DMS79 treated with DMSO at 0.1 percent for 48 hours (cell line): ENCODE data around the gene TBXA2R.
"Not testable (repeated sequence)": the region's sequence is repeated elsewhere in the genome, so short reads cannot be mapped to it uniquely, and the experiment has no call there.

ENCODE experiments used
- DNase-seq: peaks from one replicate; lab custom pipeline; 2025; lab: John Stamatoyannopoulos, UW

TBXA2R gene

DNA sequence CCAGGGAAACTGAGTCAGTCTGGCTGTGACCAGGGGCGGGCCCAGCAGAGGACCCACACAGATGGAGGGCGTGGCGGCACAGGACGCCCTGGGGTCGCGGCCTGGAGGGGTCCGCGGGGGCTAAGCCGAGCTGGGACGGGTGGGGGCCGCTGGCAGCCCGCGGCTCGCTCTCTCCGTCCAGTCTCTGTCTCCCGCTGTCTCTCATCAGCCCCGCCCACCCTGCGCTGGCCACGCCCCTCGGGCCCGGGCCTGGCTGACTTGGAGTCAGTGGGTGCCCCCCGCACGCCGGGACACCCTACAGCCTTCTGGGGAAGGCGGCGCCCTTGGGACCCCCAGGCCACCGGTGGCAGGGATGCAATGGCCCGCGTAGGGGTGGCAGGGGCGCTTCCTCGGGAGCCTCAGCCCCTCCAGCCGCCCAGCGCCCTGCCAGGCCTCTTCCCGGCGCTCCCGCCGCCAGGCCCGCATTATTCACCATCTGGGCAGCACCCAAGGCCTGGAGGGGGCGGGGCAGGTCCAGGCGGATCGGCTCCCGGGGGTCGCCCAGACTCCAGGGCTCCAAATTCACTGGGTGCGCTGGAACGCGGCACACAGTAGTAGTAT is at the start of gene TBXA2R:
Gene TBXA2R (minus strand): TSS at position 186 of the 600 bp plus-strand sequence. CDS start 6,241 bp downstream, outside the sequence.
- peak; percentile 1 for DNase-seq

DNA sequence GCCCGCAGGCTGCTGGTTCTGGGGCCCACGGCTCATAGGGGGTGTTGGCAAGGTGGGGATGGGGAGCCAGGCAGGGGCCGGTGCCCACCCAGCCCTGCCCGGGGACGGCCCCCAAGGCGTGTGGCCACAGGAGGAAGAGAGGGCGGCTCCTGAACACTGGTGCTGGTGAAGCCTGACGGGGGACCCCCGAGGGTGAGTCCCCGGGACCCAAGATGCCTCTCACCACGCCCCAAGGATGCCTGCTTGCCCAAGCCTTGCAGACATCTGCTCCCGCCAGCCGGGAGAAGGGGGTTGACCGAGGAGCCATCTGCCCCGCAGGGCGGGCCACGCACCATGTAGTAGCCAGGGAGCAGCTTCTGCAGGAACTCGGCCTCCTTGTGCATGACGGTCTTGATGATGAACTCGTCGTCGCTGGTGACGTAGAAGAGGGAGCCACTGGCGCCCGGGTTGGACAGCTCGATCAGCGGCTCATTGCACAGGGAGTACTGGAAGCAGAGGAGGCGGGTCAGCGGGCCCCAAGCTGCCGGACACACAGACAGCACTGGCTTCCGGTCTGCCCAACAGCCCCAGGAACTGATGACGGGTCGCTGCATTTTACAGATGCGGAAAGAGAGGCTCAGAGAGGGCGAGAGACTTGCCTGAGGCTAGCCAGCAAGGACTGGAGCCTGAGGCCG is 49.5 kb upstream of the TBXA2R start:
- no peak for DNase-seq

DNA sequence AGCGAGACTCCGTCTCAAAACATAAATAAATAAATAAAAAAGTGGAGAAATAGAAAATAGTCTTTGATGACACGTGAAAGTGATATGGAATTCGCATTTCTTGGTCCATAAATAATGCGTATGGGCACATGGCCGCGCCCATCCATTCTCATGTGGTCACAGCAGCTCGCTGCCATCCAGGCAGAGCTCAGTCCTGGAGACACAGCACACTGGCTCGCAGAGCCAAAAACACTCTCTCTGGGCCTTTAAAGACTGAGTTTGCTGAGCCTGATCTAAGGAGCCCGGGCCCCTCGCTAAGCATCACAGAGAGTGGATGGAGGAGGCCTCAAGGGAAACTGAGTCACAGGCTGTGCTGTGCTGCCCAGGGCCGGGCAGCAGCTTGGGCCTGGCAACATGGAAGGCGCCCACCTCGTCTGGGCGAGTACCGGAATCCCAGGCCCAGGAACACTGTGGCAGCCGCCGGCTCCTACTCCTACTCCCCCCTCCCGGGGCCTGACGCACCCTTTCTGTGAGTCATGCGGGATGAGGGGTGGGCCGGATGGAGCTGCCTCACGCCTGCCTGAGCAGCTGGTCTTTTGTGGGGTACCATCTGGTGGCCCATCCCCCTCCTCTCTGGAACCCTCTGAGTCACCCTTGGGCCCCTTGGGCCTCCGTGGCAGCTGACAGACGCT is 48.9 kb upstream of the TBXA2R start:
- no peak for DNase-seq

DNA sequence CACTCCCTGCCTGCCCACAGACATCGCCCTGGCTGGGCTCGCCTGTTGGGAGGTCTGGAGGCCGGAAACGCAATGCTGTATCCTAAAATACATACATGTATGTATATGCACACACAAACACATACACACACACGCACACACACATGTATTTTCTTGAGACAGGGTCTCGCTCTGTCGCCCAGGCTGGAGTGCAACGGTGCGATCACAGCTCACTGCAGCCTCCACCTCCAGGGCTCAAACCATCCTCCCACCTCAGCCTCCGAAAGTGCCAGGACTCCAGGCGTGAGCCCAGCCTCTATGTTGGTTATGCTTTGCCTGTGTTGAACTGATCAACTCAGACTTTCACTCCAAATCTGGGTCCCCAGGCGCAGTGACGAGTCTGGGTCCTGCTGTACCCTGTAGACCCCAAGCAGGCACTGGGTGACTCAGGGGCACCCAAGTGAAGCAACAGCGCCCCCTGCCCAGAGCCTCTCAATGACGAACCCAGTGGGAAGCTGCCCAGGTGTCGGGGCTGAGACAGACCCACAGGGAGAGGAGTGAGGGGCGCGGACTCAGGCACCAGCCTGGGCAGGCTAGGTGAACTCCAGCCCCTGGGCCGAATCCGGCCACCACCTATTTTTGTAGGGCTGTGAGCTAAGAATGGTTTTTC is 47.3 kb upstream of the TBXA2R start:
- no peak for DNase-seq

DNA sequence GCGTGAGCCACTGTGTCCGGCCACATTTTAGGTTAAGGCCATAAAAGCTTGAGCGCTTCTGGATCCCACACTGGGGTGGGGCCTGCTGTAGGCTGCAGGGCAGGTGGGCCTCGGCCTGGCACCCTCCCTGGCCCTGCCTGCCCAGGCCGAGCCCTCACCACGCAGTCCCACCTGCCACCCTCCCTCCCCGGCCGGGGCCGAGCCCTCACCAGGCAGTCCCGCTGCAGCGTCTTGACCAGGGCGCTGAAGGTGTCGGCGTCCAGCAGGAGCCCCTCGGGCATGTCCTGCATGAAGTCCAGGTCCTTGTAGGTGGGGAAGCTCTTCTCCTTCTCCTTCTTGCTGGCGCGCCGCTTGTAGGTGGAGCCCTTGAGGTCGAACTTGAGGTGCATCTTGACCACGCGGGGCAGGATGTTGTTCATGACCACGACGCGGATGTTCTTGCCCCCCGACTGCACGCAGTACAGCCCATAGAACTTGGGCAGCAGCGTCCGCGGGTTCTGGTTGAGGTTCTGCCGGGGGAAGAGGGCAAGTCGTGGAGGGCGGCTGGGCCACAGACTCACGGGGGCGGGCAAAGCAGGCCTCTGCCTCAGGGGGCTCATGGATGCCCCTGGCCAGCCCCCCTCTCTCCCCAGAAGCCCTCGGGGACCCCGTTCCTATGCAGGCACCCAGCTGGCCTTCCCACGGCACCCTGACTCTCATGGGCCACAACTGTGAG is 46.6 kb upstream of the TBXA2R start:
- DNase-seq = no peak

DNA sequence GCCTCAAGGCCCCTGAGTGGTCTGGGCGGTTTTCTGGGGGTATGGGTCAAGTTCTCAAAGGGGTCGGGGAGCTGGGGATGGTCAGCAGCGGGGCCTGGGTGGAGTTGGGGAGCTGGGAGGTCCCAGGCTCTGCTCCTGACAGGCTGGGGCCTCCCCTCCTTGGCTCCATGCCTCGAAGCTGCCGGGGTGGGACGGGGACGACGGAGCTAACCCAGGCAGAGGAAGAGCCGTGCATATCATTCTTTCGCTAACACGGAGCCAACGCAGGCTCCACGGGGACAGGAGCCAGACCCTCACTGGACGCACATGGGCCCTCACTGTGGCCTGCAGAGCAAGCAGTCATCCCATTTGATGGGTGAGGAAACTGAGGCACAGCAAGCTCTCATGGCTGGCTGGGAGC is 45.7 kb upstream of the TBXA2R start:
- DNase-seq = no peak

DNA sequence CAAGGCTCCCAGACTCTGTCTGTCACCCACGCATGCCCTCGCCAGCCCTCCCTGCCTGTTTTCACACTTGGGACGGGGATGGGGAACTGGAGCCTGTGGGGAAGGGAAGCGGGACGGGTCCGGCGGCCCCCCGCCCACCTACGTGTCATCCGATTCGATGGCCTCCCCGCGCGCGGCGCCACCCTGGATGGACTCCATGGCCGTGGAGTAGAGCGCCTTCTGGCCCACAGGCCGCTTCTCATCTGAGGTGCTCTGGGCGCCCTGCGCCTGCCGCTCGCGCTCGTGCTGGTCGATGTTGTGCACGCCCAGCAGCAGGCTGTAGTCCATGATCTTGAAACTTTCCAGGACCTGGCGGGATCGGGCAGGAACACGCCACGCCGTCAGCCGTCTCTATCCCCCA is 45.0 kb upstream of the TBXA2R start:
- DNase-seq = no peak

DNA sequence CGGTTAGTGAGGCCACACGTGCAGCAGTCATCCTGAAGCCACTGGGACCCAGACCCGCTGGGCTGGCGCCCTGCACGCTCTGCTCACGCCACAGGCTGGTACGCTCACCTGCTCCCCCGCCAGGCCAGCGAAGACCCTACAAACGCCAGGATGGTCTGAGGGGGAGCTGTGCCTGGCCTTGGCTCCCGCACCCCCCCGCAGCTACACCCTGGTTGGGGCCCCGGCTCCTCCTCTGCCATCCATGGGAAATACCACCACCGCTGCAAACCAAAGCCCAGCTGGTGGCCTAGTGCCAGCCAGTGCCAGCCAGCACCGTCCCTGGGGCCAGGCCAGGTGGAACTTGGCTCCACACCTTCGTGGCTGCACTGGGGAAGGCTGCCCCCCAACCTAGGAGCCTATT is 43.2 kb upstream of the TBXA2R start:
- DNase-seq = no peak

DNA sequence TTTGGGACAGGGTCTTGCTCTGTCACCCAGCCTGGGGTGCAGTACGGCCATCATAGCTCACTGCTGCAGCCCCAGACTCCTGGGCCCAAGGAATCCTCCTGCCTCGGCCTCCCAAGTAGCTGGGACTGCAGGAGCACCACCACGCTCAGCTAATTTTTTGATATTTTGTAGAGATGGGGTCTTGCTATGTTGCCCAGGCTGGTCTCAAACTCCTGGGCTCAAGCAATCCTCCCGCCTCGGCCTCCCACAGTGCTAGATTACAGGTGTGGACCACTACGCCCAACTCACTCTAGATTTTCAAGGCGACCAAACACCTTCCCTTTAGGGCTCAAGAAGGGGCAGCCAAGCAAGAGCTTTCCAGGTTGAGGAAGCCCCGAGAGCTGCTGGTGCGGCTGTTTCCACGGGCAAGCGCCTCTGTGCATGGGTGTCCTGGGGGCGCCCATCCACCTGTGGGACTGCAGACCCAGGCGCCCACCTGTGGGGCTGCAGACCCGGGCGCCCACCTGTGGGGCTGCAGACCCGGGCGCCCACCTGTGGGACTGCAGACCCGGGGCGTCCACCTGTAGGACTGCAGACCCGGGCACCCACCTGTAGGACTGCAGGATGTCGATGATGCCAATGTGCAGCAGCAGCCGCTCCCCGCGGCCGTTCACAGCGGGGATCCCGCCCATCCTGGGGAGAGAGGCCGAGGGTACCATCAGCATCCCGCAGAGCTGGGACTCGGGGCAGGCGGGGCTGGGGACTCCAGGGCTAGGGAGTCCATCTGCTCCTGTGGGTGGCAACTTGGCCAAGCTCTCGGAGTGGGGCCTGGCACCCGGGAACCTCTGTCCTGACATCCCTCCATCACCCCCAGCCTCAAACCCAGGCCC is 41.6 kb upstream of the TBXA2R start:
- no peak for DNase-seq

DNA sequence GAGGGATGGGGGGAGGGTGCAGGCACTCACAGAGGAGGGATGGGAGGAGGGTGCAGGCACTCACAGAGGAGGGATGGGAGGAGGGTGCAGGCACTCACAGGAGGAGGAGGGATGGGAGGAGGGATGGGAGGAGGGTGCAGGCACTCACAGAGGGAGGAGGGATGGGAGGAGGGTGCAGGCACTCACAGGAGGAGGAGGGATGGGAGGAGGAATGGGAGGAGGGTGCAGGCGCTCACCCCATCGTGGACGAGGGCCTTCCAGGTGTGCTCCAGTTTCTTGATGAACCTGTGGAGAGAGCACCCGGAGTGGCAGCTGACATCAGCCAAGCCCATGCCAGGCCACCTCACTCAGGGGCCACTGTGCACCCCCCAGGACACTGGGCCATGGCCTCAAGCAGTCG is 40.4 kb upstream of the TBXA2R start:
- DNase-seq = not testable (repeated sequence)

DNA sequence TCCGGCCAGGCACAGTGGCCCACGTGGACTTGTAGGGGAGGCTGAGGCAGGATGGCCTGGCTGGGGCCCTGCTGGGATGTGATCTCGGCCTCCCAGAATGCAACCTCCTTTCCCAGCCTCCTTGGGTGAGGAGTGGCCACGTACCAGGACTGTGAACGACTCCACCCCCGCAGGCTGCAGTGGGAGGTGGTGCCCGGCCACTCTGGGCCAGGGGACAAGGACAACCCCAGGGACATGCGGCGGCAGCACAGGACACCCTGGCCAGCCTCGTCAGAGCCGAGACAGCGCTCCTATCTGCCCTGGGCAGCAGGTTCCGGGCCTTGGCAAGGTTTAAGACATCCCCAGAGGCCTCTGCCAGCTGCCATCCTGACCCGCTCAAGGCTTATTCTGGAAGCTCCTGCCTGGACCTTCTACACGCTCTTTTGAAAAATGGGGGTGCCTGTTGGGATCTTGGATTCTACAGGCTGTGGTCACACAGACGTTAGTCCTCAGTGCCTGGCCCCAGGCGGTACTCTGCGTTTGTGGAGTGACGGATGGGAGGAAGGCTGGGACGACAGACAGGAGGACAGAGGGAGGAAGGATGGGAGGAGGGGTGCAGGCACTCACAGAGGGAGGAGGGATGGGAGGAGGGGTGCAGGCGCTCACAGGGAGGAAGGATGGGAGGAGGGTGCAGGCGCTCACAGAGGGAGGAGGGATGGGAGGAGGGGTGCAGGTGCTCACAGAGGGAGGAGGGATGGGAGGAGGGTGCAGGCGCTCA is 39.8 kb upstream of the TBXA2R start:
- DNase-seq = no peak

DNA sequence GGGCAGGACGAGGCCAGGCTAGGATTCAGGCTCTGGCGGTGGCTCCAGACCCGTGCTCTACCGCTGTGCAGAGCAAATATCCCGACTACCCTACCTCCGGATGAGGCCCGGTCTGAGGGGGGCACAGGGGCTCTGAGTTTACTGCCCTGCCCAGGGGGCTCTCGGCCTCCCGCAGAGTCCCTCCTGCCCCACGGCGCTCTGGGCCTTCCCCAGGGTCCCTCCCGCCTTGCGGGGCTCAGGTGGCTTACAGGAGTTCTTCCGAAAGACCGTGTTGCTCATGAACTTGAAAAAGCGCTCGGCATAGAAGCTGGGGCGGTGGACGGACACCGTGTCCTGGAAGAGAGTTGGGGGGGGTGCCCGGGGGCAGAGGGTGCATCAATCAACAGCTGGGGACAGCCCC is 39.1 kb upstream of the TBXA2R start:
- no peak for DNase-seq

DNA sequence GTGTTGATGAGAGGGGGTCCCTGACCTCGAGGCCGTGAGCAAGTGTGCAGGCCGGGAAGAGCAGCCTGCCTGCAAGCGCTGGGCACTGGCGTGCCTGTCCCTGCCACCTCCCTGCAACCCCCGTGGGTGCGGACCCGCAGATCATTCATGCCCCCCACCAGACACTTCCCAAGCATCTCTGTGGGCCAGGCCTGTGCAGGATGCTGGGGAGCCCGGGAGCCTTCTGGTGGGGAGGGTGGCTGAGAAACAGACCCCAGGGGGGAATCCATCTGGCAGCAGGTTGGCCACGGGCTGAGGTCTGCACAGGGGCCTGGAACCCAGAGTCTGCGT is 38.4 kb upstream of the TBXA2R start:
- DNase-seq = no peak

DNA sequence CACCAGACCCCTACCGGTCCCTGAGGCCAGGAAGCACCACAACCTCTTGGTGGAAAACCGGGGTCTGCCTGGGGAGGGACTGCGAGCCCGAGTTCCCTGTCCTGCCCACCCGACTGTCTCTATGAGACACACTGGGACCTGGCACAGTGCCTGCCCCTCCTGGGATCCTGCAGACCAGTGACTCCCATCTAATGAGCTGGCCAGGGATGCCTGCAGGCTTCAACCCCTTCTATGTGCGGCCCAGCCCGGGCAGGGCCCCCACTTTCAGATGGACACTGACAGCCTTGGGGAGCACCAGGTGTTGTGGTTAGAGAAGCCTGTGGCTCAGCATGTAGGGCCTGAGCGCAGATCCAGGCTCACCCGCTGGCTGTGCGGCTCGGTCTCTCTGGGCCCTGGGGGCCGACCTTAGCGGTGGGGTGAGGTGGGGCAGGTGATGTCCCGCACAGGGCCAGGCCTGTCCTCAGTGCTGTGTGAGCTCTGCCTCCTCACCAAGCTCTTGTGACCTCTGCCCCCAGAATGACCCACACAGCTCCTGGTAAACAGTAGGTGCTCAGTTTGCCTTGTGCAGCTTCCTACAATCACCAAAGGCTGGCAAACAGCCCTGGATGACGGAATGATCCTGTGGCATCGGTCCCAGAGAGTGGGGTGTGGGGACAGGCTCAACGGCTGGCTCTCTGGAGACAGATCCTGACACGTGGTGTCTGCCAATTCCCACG is 37.8 kb upstream of the TBXA2R start:
- DNase-seq = no peak

DNA sequence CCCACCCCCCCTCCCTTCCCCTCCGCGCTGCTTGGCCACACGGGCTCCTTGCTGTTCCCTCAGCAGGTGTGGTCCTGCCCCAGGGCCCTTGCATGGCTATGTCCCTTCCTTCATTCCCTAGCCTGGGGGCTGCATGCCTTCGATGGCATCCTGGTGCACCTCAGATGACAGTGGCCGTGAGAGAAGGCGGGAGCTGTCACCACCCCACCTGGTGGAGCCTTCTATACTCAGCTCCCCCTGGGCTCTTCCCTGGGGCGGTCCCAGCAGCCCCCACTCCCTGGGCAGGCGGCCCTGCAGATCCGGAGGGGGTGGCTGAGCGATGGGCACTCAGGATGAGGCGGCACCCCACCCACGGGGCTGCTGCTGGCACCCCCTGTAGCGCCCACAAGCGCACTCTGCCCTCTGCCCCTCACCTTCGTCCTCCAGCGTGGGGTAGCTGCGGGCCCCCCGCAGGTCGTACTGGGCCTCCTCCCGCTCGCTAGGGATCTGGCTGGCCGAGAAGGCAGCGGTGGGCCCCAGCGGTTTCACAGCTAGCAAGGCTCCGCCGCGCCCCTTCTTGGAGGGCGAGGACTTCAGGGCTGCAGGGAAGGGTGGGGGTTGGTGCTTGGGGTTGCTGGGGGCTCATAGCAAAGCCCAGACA is 37.1 kb upstream of the TBXA2R start:
- no peak for DNase-seq

DNA sequence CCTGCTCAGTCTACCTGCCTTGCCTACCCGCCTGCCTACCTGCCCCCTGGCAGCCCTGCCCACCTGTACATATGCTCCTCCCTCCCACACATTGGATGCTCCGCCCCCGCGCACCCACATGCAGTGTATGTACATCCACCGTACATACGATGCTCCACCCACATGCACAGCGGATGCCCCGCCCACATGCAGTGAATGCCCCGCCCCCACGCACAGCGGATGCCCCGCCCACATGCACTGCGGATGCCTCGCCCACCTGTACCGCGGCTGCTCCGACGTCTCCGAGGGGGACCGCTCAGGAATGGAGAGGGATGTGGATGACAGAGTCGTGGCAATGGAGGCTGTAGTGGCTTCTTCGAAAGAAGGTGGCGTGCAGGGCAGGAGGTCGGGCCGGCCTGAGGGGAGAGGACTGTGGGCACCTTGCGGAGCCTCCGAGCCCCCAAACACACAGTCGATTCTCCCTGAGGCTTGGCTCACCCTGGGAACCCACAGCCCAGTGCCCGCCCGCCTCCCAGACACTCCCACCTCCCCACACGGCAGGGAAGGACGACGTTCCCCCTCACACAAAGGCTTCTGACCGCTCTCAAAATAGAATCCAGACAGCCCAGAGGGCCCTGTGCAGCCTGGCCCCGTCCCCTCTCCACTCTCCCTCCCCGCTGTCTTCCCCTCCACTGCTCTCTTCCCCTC is 36.5 kb upstream of the TBXA2R start:
- no peak for DNase-seq

DNA sequence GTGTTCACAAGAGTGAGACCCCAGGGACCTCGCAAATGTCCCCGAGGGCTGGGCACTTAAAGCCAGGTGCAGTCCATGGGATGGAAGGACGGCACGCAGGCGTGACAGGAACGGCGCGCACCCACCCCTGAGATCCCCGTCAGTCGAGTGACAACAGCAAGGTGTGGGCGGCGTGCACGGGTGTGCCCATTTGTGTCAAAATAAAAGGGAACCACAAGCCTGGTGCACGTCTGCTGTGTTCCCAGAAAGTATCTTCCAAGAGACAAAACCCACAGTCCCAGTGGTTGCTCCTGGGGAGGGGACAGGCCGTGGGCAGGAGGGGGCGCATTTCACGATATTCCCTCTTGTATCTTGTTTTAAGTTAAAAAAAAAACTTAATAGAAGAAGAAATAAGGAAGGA is 35.6 kb upstream of the TBXA2R start:
- no peak for DNase-seq

DNA sequence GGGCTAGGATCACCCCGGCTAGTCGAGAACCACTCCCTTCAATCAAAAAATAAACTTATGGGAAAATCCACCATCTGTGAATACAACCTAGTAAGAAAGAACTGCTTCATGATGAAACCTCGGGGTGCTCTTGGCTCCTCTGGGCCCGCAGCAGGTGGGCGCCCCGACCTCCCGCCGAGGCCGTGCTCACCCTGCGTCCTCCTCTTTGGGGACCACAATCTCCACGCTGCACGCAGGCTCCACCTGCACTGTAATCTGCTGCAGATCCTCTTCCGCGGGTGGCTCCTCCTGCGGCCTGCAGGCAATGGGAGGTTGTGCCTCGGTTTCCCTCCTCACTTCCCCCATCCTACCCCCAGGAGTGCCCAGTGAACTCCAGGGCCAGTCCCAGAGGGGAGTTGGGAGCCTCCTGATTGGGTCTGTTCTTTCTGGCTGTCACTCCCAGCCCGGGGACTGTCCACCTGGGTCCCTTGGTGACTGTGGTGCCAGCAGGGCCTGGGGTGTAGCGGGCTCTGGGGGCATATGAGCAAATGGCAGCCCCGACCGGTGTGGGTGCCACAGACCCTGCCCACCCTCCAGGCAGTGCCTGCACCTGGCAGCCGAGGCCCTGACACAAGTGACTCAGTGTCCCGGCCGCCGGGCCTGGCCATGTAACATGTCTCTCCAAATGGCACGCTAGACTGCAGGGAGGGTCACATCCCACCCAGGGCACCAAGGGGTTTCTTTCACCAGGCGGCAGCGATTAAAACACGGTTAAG is 35.0 kb upstream of the TBXA2R start:
- DNase-seq = no peak
